ENCODE data around the gene FAM47E. TPM values are rescaled to one million over a fixed set of nuclear protein-coding genes. Genes with fewer than 3 reads are reported as not detected.

The FAM47E gene
- total RNA-seq, 1 experiment from 2014 or later = 2.0 TPM

DNA sequence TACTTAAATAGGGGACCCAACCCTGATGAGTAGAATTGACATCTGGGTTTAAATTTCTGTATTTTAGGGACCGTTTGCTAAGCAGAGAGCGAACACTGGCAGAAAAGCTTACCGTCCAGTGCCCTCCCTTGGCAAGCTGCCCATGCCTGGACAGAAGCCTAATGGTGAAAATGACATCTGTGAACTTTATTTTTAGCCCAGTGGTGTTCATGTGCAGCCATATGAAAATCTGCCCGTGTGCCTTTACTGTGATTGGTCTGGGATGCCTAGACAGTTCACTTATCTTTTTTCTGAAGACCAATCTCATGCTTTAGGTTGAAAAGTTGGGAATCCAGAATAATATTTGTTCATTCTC is 56.1 kb downstream of the FAM47E start:
- in situ Hi-C loops (cut with HindIII; ENCODE audit: low pct_unique_long_range_greater_than_20kb, low sequenced_read_pairs) = no loop called here

GRCh38 chr4:76308548-76308947 is 57.0 kb downstream of the FAM47E start:
- in situ Hi-C loops (cut with HindIII; ENCODE audit: low pct_unique_long_range_greater_than_20kb, low sequenced_read_pairs) = no loop called here
- no peak for DNase-seq (ENCODE audit: low read depth)

More for the DNA sequence above, 56.1 kb downstream of the FAM47E start:
- no peak for DNase-seq (ENCODE audit: low read depth)

DNA sequence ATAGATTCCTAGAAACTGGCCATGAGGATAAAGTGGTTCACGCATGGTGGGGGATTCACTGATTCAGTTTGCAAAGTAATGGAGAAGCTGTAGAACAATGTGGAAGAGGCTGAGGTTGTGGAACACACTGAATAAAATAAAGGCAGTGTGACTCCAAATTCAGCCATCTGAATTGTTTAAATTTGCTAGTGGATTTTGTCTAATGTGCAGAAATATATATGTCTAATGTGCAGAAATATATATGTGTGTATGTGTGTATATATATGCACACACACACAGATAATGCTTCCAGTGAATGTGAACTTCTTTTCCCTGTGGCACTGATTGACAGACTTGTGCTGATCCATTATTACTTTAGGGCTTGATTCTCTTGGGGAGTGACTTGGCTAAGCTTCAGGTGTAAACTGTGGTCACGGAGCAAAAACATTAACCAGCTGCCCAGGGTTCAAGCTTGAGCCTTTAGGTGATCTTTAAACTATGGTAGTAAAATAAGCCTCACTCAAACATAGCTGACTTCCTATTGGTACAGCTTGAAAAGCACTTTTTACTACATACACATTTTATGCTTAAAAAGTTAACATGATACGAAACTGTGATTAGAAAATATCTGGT is 58.5 kb downstream of the FAM47E start:
- DNase-seq (ENCODE audit: low read depth) = no peak
- in situ Hi-C loops (cut with HindIII; ENCODE audit: low pct_unique_long_range_greater_than_20kb, low sequenced_read_pairs) = no loop called here

DNA sequence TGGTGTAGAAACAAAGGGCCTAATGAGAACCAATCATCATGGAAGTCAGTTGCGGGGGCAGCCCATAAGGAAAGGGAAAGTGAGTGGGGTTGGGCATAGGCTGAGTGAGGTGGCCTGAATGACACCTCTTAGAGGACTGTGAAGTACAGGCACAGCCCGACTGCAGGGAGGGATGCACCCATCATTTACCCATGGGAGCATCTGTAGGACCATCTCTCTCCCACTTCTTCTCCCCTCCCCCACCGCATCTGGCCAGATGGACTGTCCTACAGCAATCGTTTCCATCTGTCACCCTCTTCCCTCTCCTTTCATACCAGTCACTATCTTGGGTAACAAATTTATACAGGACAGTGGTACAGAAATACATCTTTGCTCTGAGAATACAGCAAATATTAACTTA is 59.2 kb downstream of the FAM47E start:
- no peak for DNase-seq (ENCODE audit: low read depth)
- in situ Hi-C loops (cut with HindIII; ENCODE audit: low pct_unique_long_range_greater_than_20kb, low sequenced_read_pairs) = no loop called here

GRCh38 chr4:76311896-76312331 is 60.4 kb downstream of the FAM47E start:
- in situ Hi-C loops (cut with HindIII; ENCODE audit: low pct_unique_long_range_greater_than_20kb, low sequenced_read_pairs) = no loop called here
- no peak for DNase-seq (ENCODE audit: low read depth)

GRCh38 chr4:76312457-76312856 is 60.9 kb downstream of the FAM47E start:
- in situ Hi-C loops (cut with HindIII; ENCODE audit: low pct_unique_long_range_greater_than_20kb, low sequenced_read_pairs) = no loop called here
- DNase-seq (ENCODE audit: low read depth) = no peak

GRCh38 chr4:76313547-76313946 is 62.0 kb downstream of the FAM47E start:
- in situ Hi-C loops (cut with HindIII; ENCODE audit: low pct_unique_long_range_greater_than_20kb, low sequenced_read_pairs) = no loop called here
- DNase-seq (ENCODE audit: low read depth) = no peak

DNA sequence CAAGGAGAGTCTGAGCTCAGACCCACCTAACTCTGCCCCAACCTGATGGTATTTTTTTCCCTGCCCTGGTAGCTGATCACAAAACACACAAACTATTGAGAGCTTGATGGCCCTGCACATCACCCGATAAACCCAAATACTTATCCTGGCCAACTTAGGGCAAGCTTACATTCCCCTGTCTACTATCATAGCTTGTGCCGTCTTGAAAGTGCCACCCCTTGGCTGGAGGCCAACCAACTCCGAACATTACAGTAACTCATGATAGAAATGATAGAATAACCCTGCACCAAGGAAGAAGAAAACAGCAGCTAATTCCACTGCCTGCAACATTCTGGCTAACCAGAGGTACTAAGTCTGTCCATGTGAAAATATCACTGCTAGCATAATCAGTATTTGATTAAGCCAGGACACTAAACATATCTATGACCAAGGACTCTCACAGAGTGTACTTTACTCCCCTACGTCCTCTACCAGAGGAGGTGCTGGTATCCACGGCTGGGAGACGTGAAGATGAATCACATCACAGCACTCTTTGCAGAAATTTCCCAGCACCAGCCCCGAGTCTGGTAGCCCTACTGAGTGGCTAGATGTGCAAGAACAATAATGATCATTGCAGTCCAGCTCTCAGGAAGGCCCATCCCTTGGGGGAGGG is 63.9 kb downstream of the FAM47E start:
- in situ Hi-C loops (cut with HindIII; ENCODE audit: low pct_unique_long_range_greater_than_20kb, low sequenced_read_pairs) = no loop called here
- DNase-seq (ENCODE audit: low read depth) = no peak

- DNase-seq (ENCODE audit: low read depth) = no peak
- in situ Hi-C loops (cut with HindIII; ENCODE audit: low pct_unique_long_range_greater_than_20kb, low sequenced_read_pairs) = no loop called here
Measured at GRCh38 chr4:76316131-76316530, 64.6 kb downstream of the FAM47E start.

DNA sequence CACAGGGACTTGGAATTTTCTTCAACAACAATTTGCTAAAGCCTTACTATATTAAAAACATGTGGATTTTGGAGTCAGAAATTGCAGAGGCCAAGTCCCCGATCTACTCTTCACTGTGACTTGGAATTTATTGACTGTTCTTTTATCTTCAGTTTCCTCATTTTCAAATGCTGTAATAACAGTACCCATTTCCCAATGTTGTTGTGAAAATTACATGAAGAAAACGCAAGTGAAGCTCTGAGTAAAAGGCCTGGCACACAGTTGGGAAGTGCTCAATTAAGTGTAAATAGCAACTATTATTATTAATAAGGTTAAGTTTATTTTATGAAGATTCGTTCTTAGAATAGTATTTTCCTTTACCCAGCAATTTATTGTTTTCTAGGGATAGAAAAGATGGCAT is 70.7 kb downstream of the FAM47E start:
- DNase-seq (ENCODE audit: low read depth) = no peak
- in situ Hi-C loops (cut with HindIII; ENCODE audit: low pct_unique_long_range_greater_than_20kb, low sequenced_read_pairs) = no loop called here

DNA sequence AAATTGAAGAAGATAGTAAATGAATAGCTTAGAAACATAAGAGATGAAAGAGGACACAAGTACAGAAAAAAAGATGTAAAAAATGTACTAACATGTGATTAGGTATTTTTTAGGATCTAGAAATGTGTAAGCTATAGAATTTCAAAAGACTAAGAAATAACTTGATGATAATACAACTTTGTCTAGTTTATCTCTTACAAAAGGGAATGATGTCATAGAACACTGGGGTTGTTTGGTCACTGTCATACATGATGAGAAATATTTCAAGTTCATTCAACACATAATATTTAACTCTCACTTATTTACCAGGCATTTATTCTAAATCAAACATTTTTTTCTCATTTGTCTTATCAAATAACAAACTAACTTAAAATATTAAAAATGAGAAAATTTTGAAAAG is 73.6 kb downstream of the FAM47E start:
- no peak for DNase-seq (ENCODE audit: low read depth)
- in situ Hi-C loops (cut with HindIII; ENCODE audit: low pct_unique_long_range_greater_than_20kb, low sequenced_read_pairs) = no loop called here

- in situ Hi-C loops (cut with HindIII; ENCODE audit: low pct_unique_long_range_greater_than_20kb, low sequenced_read_pairs) = no loop called here
- DNase-seq (ENCODE audit: low read depth) = no peak
Measured at GRCh38 chr4:76326515-76326914, 75.0 kb downstream of the FAM47E start.

Other genes with a start within 250 kb of the FAM47E start
- not detected in 2 replicates for gene CXCL9, start 244.2 kb upstream of the FAM47E start, total RNA-seq (2014; rRNA removed; shearing (Covaris generic); ENCODE audit: low replicate concordance)
- gene CXCL10, start 228.2 kb upstream of the FAM47E start, total RNA-seq (2014; rRNA removed; shearing (Covaris generic); ENCODE audit: low replicate concordance) = 0.52 TPM in 1 of 2 replicates, not detected in the other
- gene CXCL11, start 215.7 kb upstream of the FAM47E start, total RNA-seq (2014; rRNA removed; shearing (Covaris generic); ENCODE audit: low replicate concordance) = not detected in 2 replicates
- gene ART3, start 177.0 kb upstream of the FAM47E start, total RNA-seq (2014; rRNA removed; shearing (Covaris generic); ENCODE audit: low replicate concordance) = not detected in 2 replicates
- 38.6 and 51.8 TPM in 2 replicates for gene NUP54, start 103.3 kb upstream of the FAM47E start, total RNA-seq (2014; rRNA removed; shearing (Covaris generic); ENCODE audit: low replicate concordance)
- 89.9 and 94.3 TPM in 2 replicates for gene SCARB2, start 37.9 kb upstream of the FAM47E start, total RNA-seq (2014; rRNA removed; shearing (Covaris generic); ENCODE audit: low replicate concordance)
- 1.2 and 1.5 TPM in 2 replicates for gene STBD1, start 55.0 kb downstream of the FAM47E start, total RNA-seq (2014; rRNA removed; shearing (Covaris generic); ENCODE audit: low replicate concordance)
- not detected in 2 replicates for gene CCDC158, start 169.4 kb downstream of the FAM47E start, total RNA-seq (2014; rRNA removed; shearing (Covaris generic); ENCODE audit: low replicate concordance)
- gene SHROOM3, start 183.5 kb downstream of the FAM47E start, total RNA-seq (2014; rRNA removed; shearing (Covaris generic); ENCODE audit: low replicate concordance) = 20.2 and 33.9 TPM in 2 replicates